ENCODE data around the gene FAM118B.

FAM118B gene

DNA sequence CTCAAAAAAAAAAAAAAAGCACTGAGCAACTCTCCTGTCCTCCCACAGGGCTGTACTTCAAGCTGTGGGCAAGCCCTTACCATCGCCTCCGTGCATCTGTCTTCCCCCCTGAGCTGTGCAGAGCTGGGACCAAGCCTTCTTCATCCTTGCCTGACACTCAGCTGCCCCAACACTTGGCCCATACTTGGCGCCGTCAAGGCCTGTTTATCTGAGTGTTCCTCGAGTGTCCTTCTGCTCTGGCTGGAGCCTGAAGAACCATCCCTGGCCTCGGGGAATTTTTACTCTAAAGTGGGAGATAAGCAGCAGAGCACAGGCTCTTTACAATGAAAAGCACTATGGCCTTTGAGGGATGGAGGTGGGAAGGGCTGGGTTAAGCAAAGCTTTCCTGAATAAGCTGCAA lies 69.7 kb downstream of the FAM118B start:
- no peak for DNase-seq (ENCODE audit: low read depth)
- TF ChIP-seq MYC (IDR thresholded peaks at IDR 0.05; ENCODE audit: low read depth, low read length) (no peak), POLR2A (IDR thresholded peaks at IDR 0.05; ENCODE audit: extremely low read depth, insufficient read length) (no peak)
- TF ChIP-seq, protein P1, sequence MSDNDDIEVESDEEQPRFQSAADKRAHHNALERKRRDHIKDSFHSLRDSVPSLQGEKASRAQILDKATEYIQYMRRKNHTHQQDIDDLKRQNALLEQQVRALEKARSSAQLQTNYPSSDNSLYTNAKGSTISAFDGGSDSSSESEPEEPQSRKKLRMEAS (IDR thresholded peaks at IDR 0.05; ENCODE audit: low read depth, low read length), result no peak
- TF ChIP-seq, protein P2, sequence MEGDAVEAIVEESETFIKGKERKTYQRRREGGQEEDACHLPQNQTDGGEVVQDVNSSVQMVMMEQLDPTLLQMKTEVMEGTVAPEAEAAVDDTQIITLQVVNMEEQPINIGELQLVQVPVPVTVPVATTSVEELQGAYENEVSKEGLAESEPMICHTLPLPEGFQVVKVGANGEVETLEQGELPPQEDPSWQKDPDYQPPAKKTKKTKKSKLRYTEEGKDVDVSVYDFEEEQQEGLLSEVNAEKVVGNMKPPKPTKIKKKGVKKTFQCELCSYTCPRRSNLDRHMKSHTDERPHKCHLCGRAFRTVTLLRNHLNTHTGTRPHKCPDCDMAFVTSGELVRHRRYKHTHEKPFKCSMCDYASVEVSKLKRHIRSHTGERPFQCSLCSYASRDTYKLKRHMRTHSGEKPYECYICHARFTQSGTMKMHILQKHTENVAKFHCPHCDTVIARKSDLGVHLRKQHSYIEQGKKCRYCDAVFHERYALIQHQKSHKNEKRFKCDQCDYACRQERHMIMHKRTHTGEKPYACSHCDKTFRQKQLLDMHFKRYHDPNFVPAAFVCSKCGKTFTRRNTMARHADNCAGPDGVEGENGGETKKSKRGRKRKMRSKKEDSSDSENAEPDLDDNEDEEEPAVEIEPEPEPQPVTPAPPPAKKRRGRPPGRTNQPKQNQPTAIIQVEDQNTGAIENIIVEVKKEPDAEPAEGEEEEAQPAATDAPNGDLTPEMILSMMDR (IDR thresholded peaks at IDR 0.05; ENCODE audit: low read depth, low read length), result no peak
- no peak overlapping the region for H3K4me3 ChIP-seq (ENCODE audit: low read depth, low read length)

DNA sequence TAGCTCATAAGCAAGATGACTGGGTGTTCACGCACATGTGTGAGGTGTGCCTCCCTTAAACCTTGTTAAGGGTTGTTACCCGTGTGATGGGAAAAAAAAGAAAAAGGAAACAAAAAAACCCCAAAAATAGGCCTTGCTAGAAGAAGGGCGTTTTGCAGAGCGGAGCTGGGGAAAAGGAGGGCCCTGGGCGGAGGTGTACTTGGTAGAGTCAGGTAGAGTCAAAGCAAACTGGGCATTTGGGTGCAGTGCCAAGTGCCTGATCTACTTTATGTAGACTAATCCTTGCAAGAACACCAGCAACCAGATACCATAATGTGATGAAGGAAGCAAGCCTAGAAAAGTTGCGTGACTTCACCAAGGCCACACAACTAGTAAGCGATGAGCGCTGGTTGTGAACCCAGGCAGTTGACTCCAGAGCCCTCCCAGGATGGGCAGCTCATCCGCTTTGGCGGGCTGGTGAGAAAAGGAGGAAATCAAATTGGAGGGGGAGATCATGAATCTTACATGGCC lies 70.1 kb downstream of the FAM118B start:
- H3K4me3 ChIP-seq (ENCODE audit: low read depth, low read length), result no peak overlapping the region
- TF ChIP-seq, protein P2 (IDR thresholded peaks at IDR 0.05; ENCODE audit: low read depth, low read length), result no peak
- TF ChIP-seq POLR2A (IDR thresholded peaks at IDR 0.05; ENCODE audit: extremely low read depth, insufficient read length) (no peak), MYC (IDR thresholded peaks at IDR 0.05; ENCODE audit: low read depth, low read length) (no peak)
- TF ChIP-seq, protein P1 (IDR thresholded peaks at IDR 0.05; ENCODE audit: low read depth, low read length), result no peak
- DNase-seq (ENCODE audit: low read depth), result no peak

DNA sequence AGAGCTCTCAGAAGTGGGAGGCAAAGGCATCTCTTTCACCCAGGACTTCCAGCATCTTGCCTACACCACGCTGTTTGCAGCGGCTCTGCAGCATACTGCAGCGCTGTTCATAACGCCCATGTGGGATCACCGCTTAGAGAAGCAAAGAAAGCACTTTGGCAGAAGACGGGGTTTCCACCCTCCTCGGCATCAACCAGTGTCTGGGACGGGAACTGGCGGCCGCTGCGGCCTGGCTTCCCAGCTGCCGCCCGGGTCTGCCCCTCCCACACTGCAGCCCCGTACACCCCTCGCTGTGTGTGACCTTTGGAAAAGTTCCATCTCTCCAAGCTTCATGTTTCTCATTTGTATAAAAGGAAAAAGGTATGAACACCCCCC lies 70.8 kb downstream of the FAM118B start:
- no peak for DNase-seq (ENCODE audit: low read depth)

DNA sequence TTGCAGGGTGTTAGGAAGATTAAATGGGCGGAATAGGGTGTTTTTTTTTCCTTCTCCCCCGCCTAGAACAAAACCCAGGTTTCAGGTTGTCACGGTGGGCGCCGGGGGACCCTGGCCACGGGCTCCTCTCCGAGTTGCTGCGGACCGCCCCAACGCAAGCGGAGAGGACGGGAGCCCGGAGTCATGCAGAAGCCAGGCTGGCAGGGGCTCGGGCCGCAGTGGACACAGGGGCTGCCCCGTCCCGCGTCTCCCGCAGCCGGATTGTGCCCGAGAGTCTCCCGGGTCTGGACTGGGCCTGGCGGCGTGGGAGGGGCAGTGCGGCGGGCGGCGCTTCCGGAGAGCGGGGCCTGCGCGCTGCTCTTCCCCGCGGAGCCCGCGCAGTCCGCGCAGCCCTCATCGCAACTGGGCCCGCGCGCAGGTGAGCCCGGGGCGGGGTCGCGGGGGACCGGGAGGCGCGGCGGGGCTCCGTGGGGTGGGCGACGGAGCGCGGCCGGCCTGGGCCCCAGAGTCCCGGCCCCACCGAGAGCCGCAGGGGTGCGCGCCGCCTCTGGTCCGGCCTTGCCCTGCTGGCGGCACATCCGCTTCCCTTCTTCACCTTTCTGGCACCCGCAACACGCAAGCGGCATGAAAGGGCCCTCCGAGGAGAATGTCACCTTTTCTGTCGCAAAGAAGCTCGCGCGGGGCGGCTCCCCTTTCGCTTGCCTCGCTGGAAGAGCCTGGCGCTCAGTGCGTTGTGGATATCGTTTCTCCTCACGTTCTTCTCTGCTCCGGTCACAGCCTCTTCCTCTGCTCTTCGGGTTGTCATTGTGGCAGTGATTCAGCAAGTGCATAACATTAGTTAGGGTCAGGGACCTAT lies 71.4 kb downstream of the FAM118B start, which contains the start of gene TIRAP:
TSS of gene TIRAP (plus strand) at position 358 of the 856 bp plus-strand sequence. CDS start 7,802 bp downstream, outside the sequence.
- peak within 1 kb of the TSS; percentile 67 for H3K4me3 ChIP-seq (ENCODE audit: low read depth, low read length)
- DNase-seq (ENCODE audit: low read depth), result peak; percentile 72
- peak; percentile 23 for TF ChIP-seq POLR2A (IDR thresholded peaks at IDR 0.05; ENCODE audit: extremely low read depth, insufficient read length)
- TF ChIP-seq, protein P1 (IDR thresholded peaks at IDR 0.05; ENCODE audit: low read depth, low read length), result no peak

More for the DNA sequence above, 70.8 kb downstream of the FAM118B start:
- TF ChIP-seq, protein P2 (IDR thresholded peaks at IDR 0.05; ENCODE audit: low read depth, low read length), result no peak
- TF ChIP-seq, protein P1 (IDR thresholded peaks at IDR 0.05; ENCODE audit: low read depth, low read length), result no peak
- no peak for TF ChIP-seq POLR2A (IDR thresholded peaks at IDR 0.05; ENCODE audit: extremely low read depth, insufficient read length)
- TF ChIP-seq MYC (IDR thresholded peaks at IDR 0.05; ENCODE audit: low read depth, low read length), result no peak
- H3K4me3 ChIP-seq (ENCODE audit: low read depth, low read length), result no peak overlapping the region

DNA sequence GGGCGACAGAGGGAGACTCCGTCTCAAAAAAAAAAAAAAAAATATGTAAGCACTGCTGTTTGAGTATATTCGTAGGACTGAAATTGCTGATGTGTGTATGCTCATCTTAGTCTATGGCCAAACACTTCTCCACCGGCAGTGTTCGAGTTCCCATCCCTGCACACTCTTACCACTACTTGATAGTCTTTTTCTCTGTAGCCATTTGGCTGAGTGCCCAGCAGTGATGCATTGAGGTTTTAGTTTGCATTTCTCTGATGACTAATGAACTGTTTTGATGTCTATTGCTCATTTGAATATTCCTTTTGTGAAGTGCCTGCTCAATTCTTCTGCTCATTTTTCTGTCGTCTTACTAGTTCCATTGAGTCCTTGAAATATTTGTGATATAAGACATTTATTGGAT lies 73.2 kb downstream of the FAM118B start:
- TF ChIP-seq MYC (IDR thresholded peaks at IDR 0.05; ENCODE audit: low read depth, low read length) (no peak), POLR2A (IDR thresholded peaks at IDR 0.05; ENCODE audit: extremely low read depth, insufficient read length) (no peak)
- TF ChIP-seq, protein P2 (IDR thresholded peaks at IDR 0.05; ENCODE audit: low read depth, low read length), result no peak
- TF ChIP-seq, protein P1 (IDR thresholded peaks at IDR 0.05; ENCODE audit: low read depth, low read length), result no peak
- DNase-seq (ENCODE audit: low read depth), result peak; percentile 75
- H3K4me3 ChIP-seq (ENCODE audit: low read depth, low read length), result no peak overlapping the region

DNA sequence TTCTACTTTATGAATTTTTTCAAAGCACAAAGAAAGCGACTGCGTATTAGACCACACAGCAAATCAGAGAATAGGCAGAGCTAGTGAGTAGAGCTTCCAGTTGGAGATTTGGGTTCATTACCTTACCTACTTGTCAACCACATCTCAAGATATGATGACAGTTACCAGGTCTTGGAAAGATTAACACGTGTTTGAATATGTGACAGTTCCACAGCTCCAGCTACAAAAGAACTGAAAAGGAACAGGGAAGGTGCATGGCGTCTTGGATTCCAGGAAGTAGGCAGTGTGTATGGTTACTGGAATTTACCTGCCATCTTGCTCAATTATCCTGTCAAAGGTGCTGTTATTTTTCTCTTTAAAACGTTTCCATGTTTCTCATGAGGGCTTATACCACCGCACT lies 76.7 kb downstream of the FAM118B start:
- TF ChIP-seq, protein P1 (IDR thresholded peaks at IDR 0.05; ENCODE audit: low read depth, low read length), result no peak
- TF ChIP-seq MYC (IDR thresholded peaks at IDR 0.05; ENCODE audit: low read depth, low read length) (no peak), POLR2A (IDR thresholded peaks at IDR 0.05; ENCODE audit: extremely low read depth, insufficient read length) (no peak)
- TF ChIP-seq, protein P2 (IDR thresholded peaks at IDR 0.05; ENCODE audit: low read depth, low read length), result no peak
- DNase-seq (ENCODE audit: low read depth), result no peak
- H3K4me3 ChIP-seq (ENCODE audit: low read depth, low read length), result no peak overlapping the region
